Inflammatory macrophage (primary cell): ENCODE results near the gene LRIG1.
A peak's percentile ranks its signal among the peaks of the same experiment; 100 is the strongest.

ENCODE experiments used
- DNase-seq, 2 donors: peaks; one replicate each; pipeline ENCODE4 v3.0.0-alpha.2; 2020 to 2022

LRIG1 gene

DNA sequence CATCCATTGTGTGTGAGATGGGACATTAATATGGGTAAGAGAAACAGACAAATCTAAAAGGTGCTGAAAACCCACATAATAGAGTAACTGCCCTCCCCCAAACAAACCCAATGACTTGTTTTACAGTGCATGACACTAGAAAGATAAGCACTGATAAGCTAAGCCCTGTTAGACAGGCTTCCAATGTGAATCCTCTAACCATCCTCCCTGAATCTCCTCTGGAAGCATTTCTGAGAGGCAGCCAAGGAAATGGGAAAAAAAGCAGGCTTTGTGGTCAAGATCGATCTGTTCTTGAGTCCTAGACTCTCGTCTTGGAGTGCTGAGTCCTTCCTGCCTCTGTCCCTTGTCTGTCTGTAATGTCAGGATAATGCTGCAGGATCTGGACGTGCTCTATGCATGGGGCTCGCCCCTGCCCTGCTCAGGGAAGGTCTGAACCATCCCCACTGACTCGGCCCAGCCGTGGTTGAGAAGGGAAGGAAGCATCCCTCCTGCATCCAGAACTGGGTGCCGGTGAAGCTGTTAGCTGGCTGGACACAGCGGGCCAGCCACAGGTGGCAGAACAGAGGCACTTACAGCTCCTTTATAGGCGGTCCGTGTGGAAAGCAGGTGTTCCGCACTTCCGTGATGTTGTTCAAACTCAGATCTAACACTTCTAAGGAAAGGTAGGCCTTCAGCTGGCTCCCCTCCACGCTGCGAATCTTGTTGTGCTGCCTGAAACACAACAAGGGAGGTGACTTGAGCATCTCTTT lies 84.1 kb downstream of the LRIG1 start:
- DNase-seq, result no peak

DNA sequence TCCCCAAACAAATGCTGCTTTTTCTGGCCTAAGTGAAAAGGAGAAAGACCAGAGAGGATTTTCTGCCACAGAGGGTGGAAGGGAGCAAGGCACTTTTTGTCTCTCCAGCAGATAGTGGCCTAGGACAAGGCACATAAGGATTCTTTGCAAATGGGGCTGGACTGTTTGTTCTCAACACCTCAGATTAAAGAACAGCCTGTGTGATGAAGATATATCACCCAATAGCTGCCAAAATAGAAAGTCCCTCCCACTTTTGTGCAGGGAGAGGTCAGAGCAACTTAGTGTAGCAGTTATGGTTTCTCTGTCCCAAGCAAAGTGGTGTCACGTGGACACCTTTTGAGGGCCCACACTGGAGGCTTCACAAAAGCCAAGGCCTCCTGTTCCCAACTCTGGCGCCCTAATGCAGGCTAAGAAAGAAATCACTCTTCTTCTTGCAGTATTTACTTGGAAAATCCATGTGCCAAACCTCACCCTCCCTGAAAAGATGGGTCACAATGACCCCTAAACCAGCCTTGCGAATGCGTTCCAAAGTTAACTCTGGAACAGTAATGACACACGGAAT lies 84.9 kb downstream of the LRIG1 start:
- no peak for DNase-seq

DNA sequence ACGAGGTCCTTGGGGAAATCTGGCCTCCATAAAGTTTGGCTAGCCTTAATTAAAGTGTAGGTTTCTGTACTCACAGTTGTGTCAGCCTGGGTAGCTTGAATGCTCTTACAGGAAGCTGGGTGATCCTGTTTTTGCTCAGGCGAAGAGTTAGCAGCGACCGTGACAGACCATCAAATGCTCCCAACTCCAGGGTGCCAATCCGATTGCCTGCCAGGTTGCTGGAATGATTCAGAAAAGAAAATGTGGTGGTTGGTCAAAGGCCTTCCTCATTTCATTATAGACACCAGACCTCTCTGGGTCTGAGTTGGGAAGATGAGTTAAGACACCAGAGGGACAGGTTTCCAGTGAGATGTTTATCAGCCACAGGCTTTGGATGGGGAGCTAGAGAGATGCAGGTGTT lies 86.0 kb downstream of the LRIG1 start:
- no peak for DNase-seq

DNA sequence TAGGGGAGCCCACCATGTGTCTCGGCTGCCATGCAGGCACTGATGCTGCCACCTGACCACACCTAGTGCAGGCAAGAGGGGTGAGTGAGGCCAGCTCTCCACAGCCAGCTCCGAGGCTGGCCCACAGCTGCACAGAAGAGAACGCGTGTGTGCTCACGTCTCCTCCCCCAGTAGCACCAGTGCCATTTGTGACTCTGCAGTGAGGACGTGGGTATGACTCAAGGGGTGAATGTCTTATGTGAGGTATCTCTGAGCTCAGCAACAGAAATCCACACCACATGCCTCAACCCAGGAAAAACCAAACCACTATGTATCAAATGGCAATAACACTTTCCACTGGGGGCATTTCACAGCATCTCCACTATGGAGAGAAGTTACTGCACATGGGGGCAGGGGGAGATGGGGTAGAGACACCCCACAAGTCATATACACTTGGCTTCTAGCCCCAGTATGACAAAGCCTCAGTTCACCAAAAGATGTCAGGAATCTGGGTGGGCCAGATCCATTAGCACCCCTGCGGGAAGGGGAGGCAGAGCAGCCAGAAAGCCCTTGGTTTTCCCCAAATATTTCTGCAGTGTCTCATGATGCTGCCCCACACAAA lies 87.6 kb downstream of the LRIG1 start:
- DNase-seq, result no peak

DNA sequence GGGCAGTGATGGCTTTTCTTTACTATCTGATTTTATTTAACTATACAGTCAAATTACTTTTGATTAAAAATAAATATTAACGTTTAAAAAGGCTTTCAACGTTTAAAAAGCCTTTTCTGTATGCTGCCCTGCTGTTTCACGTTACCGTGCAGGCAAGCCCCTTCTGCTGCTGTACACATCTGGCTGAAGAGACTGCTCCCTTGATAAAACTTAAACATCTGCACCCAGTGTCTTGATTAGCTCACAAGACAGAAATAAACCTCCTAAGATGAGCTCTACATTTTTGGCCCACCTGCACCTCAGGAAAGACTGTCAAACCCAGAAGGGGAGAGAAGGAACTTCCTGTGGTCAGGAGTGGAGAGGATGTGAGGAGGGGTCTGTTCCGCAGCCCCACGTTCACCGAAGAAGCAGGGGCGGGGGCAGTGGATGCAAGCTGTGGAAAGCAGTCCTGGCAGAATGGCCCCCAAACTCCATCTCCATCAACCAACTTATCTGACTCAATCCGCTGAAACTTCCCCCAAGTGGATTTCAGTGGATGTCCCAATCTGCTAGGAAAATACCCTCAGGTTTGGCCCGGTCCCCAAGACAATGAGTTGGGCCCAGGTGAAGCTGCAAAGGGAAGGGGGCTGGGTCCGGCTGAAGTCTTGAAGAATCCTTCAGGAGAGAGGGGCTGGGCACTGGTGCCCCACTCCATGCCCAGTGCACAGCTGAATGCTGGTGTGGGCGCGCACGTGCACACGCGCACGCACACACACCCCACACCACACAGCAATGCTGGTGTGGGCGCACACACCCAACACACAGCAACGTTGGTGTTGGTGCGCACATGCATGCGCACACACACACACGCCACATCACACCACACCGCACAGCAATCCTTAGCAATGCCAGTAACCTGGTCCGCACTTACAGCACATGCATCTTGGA lies 88.6 kb downstream of the LRIG1 start:
- DNase-seq, result no peak

DNA sequence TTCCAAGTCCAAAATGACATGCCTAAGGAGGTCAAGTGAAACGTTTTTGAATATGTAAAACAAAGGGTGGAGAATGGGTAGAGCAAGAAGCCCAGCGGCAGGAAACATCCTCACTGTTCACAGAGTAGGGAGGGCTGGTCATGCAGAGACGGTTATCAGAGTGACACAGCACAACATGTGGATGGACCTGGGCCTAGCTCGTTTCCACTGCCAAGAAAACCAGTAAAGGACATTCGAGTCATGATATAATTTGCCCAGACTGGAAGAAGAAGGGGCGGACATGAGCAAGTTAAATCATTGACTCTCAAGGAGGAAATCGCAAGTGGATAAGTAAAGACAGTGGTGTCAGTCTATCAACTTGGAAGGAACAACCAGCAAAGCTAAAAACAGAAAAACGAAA lies 89.3 kb downstream of the LRIG1 start:
- no peak for DNase-seq

DNA sequence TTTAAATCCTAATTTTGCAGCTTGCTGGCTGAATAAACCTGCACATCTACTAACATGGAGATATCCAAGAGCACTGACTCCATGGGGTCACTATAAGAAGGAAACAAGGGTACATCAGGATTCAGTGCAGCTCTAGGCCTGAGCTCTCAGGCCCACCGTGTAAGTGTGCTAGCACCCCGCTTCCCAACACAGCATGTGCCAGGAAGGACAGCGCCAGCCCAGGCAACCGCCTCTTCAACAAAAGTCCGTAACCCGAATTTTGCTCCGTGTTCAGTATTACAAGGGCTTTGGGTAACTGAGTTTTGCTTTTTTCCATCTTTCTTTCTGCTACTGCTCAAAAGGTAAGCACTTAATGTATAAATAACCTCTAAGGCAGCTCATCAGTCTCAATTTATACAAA lies 89.8 kb downstream of the LRIG1 start:
- no peak for DNase-seq

DNA sequence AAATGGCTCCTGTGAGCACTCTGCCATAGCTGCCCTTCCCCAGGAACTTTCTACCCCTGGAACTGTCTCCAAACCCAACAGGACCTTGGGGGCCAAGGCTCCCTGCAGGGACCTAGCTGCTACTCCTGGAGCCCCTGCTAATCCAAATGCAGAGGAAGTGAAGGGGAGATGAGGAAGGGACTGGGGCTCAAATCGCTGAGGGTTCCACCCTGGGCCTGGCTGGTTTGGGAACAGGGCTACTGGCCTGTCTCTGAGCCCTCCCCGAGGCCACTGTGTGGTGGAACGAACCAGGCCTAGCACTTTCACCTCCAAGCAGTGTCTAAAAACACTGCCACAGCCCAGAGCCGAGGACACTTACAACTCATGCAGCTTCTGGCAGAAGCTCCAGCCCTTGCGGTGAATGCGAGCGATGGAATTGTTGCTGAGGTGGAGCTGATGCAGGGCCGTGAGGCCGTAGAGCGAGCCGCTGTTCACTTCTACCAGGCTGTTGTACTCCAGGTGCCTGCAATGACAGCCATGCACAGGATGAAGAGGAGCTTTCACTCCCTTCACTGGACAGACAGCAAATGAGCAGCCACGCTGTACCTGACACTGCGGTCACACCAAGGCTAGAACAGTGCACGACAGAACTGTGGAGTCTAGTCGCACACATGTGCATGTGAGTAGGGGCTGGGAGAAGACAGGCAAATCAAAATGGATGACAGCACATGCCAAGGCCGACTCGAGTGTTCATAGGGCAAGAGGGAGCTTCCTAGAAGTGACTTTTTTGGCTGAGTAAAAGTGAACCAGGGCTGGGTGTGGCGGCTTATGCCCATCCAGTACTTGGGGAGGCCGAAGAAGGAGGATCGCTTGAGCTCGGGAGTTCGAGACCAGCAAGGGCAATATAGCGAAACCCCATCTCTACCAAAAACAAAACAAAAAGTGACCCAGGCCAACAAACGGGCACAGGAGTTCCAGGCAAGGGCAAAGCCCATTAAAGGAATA lies 90.8 kb downstream of the LRIG1 start:
- DNase-seq, result no peak

DNA sequence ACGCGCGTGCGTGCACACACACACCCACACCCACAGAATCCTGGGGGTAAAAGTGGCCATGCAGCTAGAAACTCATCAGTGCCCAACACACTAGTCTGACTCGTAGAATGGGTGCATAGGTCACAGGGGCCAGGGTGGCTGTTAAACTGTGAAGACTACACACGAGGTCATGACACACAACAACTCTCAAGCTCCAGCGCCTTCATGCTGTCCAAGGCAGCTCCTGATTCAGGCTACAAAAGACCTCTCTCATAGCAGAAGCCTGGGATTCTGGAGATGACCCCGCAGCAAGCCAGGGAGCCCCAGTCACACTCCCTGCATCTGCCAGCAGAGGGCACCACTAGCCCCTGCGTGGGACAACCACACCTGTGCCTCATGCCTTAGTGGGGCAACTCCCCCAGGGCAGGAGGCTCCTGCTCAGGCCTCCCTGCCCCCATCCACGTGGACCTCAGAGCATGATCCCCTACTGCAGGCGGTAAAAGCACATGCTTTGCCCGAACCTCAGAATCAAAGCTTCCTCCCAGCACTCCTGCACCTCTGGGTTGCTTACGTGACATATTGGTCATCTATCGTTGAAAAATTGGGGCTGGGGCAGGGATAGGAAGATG lies 93.1 kb downstream of the LRIG1 start:
- peak; percentile 35 to 54 for DNase-seq

DNA sequence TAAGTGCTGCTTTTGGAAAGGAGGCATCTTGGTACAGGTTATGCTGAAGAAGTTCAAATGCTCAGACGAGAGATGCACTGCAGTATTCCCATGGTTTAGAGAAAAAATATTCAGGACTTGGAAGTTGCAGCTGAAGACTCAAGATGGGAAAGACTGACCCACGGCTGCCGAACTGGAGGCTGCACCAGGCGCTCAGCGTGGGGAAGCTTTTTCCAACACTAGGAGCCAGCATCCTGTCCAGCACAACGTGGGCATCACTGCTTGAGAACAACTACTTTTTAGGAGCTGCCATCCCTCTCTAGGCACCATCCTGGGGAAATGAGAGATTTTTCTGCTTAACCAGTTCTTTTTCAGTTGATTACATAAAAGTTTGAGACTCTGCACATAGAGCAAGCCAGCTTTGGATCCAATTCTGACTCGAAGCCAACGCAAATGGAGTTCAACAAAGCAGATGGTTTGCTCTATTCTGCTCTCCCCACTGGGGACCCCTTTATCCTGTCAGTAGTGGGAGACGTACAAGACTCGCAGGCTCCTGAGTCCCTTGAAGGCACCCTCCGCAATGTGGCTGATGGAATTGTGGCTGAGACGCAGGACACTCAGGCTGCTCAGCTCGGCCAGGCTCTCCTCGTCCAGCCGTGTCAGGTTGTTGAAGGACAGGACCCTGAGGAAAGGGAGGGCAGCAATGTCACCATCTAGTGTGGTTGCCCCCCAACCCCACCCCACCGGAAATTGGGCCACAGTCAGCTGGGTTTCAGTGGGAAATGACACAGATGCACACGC lies 93.8 kb downstream of the LRIG1 start:
- no peak for DNase-seq

DNA sequence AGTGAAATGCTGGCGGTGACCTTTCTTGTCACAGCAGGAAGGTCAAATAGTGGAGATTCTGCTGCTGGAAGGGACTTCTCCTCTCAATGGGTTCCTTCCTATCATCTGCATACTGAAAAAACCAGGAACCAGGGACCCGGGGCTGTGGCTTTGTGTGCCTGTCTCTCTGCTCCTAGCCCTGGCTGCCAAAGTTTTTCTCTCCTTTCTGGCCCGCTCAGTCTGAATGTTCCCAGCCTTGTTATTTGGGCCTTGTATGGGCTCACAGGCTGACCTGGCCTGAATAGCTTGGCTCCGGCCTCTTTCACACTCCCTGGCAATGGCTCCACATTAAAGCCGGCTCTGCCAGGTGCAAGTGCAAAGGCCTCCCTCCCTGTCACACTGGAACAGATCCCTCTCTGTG lies 94.7 kb downstream of the LRIG1 start:
- no peak for DNase-seq

DNA sequence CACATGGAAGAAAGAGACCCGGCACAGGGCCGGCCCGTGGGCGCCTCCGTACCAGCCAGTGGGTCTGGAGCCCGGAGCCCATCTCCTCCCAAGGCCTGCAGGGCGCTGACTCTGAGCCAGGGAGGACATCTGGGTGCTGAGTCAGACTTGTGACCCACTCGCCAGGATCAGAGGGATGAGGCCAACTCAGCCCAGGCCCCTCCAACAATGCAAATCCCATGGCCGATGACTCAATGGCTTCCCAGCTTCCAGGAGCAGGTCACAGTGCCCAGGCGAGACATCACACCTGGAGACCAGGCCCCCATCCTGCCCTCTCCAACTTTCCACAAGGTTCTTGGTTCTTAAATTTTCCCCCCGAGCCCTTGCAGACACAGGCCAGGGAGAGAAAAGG lies 95.1 kb downstream of the LRIG1 start:
- no peak for DNase-seq

DNA sequence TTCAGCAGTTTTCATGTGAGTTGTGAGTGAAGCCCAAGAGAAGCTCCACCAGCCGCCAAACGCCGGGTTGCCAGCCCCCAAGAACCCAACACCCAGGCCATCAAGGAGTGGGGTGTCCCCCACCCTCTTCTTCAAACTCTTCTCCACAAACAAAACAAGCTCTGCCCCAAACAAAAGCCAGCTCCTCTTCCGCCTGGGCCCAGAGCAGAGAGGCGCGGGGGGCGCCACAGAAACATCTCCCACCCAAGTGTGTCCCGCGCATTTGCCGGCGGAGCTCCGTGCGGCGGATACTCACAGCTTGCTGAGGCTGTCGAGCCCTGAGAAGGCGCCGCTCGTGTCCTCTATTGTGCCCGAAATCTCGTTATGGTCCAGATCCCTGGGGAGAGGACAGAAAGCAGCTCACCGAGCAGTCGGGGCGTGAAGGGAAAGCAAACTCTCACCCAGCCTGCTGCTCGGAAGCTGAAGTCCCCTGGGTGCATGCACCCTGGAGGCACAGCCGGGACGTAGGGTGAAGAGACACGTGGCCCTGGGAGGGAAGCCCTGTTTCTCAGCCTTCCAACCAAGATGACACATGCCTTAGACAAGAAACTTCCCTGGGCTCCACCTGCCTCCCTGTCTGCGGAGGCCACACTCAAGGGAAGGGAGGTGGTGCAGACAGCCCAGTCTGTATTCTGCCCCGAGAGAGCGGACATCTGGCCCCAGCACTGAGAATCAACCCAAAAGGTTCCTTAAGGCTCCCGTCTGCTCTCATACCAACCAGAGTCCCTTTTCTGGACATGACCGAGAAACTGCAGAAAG lies 95.7 kb downstream of the LRIG1 start:
- no peak for DNase-seq

DNA sequence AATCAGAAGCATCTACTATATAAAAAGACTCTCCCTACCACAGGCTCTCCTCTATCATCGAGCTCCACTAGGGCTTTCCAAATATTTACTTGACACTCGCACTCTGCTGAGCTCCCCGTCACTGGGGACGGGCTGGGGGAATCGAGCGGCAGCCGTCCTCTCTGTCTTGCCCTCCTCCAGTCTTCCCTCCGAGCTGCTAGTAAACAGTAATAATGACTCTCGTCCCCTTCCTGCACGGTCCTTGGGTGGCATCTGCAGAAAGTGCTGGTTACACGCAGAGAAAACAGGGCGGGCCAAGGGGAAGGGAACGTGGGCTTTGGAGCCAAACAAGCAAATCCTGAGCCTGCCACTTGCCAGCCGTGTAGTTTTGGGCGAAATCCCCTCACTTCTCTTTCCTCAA lies 96.6 kb downstream of the LRIG1 start:
- DNase-seq, result no peak

DNA sequence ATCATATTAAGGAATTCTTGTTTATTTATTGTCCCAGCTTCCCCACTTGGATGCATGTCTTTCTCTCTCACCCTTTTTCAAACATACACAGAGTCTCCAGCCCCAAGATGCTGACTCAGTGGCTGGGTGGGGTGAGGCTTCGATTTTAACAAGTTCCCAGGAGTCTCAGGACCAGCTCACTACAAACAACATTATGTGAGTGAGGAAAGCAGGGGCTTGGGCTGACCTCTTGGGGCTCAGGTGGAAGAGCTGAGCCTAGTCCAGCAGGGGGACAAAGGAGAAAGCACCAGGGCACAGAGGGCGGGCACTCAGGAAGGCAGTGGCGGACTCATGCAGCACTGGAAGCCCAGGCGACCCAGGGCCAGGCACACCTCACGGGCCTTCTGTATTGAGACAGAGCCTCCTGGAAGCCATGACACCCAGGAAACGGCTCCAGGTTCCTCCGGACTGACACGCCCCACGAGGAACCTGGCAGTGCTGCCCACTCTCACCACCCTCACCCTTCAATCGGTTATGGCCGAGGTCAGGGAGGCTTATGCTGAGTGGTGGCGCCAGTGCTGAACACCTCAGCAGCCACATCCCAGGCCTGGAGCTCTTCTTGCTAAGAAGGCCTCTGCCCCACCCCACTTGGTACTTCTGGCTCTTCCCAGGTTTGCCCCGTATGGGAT lies 97.4 kb downstream of the LRIG1 start:
- DNase-seq, result no peak

DNA sequence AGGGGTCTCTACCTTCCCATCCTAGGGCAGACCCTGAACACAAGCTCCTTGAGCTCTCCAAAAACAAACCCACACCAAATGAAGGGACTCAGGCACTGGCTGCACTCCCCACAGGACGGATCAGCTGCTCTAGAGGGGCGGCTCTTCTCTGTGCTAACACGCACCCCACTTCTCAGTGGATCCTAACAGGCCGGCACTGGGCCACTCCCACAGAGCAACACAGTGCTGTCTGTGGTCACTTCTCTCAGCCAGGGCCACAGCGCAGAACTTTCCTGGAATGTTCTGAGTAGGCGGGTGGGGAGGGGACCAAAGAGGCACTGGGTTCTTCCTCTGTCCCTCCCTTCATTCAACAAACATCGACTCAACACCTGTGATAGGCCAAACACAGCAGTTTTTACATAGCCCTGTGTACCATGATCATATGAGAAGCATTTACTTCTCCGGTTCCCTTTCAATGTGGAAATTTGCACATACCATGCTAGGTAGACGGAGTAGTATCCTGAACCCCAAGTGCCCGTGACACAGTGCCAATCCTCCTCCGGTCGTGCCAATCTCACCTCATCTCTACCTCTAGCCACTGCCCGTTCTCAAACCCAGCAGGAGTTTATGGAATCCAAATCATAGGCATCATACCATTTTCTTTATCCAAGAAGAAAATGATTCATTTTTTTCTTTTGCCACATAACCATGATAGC lies 98.1 kb downstream of the LRIG1 start:
- DNase-seq, result no peak

DNA sequence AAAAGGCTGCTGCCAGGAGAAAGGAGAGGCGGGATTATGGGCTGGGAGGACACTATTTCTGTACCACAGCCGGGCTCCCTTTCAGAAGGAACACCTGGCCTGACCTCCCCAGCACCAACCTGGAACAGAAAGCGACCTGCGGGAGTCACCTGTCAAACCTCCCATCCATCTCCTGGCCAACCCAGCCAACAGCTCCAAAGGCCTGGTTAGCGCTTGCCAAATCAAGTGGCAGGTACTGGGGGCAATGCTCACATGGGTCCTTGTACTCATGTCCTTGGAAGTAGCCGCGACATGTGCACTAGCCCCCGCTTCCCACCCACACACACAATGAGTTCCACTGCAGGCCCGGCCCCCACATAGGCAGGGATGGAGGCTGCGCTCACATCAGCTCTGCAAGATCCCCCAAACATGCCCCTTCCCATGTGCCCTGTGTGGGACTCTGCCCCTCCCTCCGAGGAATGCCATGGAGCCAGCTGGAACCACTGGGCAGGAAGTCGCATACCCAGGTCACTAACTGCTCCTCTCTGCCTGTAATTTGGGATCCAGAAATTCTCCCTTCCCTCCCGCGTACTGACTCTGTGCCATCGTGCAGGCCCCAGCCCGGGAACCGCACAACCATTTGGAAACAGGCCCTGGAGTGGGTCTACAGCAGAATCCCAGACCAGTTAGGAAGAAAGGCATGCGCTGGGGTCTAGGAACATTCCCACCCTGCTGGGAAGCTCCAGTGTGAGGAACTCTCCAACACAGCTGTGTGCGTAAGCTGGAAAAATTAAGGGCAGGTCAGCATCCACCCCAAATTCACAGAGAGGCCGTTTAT lies 98.9 kb downstream of the LRIG1 start:
- DNase-seq, result no peak

DNA sequence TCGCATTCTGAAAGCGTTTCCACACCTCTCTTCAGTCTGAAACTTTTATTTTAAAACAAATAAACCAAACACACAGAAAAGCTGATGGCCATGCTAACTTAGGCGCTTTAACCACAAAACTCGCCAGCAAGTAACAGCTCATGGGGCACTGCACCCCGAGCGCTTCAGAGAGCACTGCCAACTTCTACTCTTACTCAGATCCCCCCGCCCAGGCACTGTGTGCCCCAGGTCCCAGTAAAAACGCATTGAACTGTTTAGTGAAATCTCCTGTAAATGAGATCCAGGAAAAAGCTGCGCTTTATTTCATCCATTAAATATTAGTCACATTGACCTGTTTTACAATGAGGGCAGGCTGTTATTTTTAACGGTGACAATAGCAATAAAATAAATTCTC lies 99.7 kb downstream of the LRIG1 start:
- DNase-seq, result no peak
